ENCODE data around the gene SLC30A1. TPM values are rescaled to one million over a fixed set of nuclear protein-coding genes. Genes with fewer than 3 reads are reported as not detected.

Gene SLC30A1
- total RNA-seq, 1 donor from 2014 or later, result 19.8 TPM

GRCh38 chr1:211530102-211530501 is 48.9 kb downstream of the SLC30A1 start:
- no peak overlapping the region for H3K4me3 ChIP-seq (ENCODE audit: low read depth, low read length)
- no peak for DNase-seq (ENCODE audit: low read depth)
- H3K36me3 ChIP-seq (ENCODE audit: control insufficient read depth, insufficient read depth, low read length), result no peaks in the 10 kb centered on the region
- H3K27me3 ChIP-seq (ENCODE audit: control insufficient read depth, insufficient read depth, low read length), result no peaks in the 10 kb centered on the region
- no peak for TF ChIP-seq CTCF (IDR thresholded peaks at IDR 0.05; ENCODE audit: insufficient read depth, low read length, poor library complexity, severe bottlenecking)

- TF ChIP-seq CTCF (IDR thresholded peaks at IDR 0.05; ENCODE audit: insufficient read depth, low read length, poor library complexity, severe bottlenecking), result no peak
- DNase-seq (ENCODE audit: low read depth), result no peak
- no peak overlapping the region for H3K4me3 ChIP-seq (ENCODE audit: low read depth, low read length)
- no peaks in the 10 kb centered on the region for H3K27me3 ChIP-seq (ENCODE audit: control insufficient read depth, insufficient read depth, low read length)
- no peaks in the 10 kb centered on the region for H3K36me3 ChIP-seq (ENCODE audit: control insufficient read depth, insufficient read depth, low read length)
These were observed 49.5 kb downstream of the SLC30A1 start for GRCh38 chr1:211529453-211529852.

GRCh38 chr1:211529011-211529410 is 50.0 kb downstream of the SLC30A1 start:
- Histone ChIP-seq H3K36me3 (ENCODE audit: control insufficient read depth, insufficient read depth, low read length) (no peaks in the 10 kb centered on the region), H3K4me3 (ENCODE audit: low read depth, low read length) (no peak overlapping the region), H3K27me3 (ENCODE audit: control insufficient read depth, insufficient read depth, low read length) (no peaks in the 10 kb centered on the region)
- TF ChIP-seq CTCF (IDR thresholded peaks at IDR 0.05; ENCODE audit: insufficient read depth, low read length, poor library complexity, severe bottlenecking), result no peak
- no peak for DNase-seq (ENCODE audit: low read depth)

GRCh38 chr1:211527888-211528287 is 51.1 kb downstream of the SLC30A1 start:
- no peak for DNase-seq (ENCODE audit: low read depth)
- TF ChIP-seq CTCF (IDR thresholded peaks at IDR 0.05; ENCODE audit: insufficient read depth, low read length, poor library complexity, severe bottlenecking), result no peak
- no peak overlapping the region for H3K4me3 ChIP-seq (ENCODE audit: low read depth, low read length)
- H3K27me3 ChIP-seq (ENCODE audit: control insufficient read depth, insufficient read depth, low read length), result no peaks in the 10 kb centered on the region
- H3K36me3 ChIP-seq (ENCODE audit: control insufficient read depth, insufficient read depth, low read length), result no peaks in the 10 kb centered on the region

- Histone ChIP-seq H3K27me3 (ENCODE audit: control insufficient read depth, insufficient read depth, low read length) (no peaks in the 10 kb centered on the region), H3K36me3 (ENCODE audit: control insufficient read depth, insufficient read depth, low read length) (no peaks in the 10 kb centered on the region), H3K4me3 (ENCODE audit: low read depth, low read length) (no peak overlapping the region)
- no peak for TF ChIP-seq CTCF (IDR thresholded peaks at IDR 0.05; ENCODE audit: insufficient read depth, low read length, poor library complexity, severe bottlenecking)
- DNase-seq (ENCODE audit: low read depth), result no peak
These were observed 52.0 kb downstream of the SLC30A1 start for GRCh38 chr1:211527006-211527405.

- no peak for TF ChIP-seq CTCF (IDR thresholded peaks at IDR 0.05; ENCODE audit: insufficient read depth, low read length, poor library complexity, severe bottlenecking)
- Histone ChIP-seq H3K4me3 (ENCODE audit: low read depth, low read length) (no peak overlapping the region), H3K36me3 (ENCODE audit: control insufficient read depth, insufficient read depth, low read length) (no peaks in the 10 kb centered on the region), H3K27me3 (ENCODE audit: control insufficient read depth, insufficient read depth, low read length) (no peaks in the 10 kb centered on the region)
- no peak for DNase-seq (ENCODE audit: low read depth)
These were observed 52.9 kb downstream of the SLC30A1 start for GRCh38 chr1:211526101-211526500.

All from kidney epithelial cell (primary cell).